ENCODE data around the gene MED13L.
A peak's percentile ranks its signal among the peaks of the same experiment; 100 is the strongest.

The MED13L gene

GRCh38 chr12:116277467-116278278 is at the start of gene MED13L:
TSS of gene MED13L (minus strand) at chr12:116277693. CDS start at chr12:116277131, 562 bp downstream.
- peak within 1 kb of the TSS; percentile 97 for H3K27ac Mint-ChIP-seq
- H3K4me1 Mint-ChIP-seq (ENCODE audit: low read depth) = peaks cover 48% of the 10 kb centered on the region
- intact Hi-C loops (cut with micrococcal nuclease) = loop anchor here (2.0 to 10.0 kb wide), 2 partner anchors 127 to 321 kb away; no protein-coding TSS in a partner anchor
- H3K27me3 Mint-ChIP-seq = no peaks in the 10 kb centered on the region
- peak within 1 kb of the TSS; percentile 95 for H3K4me3 Mint-ChIP-seq
- peaks cover 13% of the 10 kb centered on the region for H3K36me3 Mint-ChIP-seq (ENCODE audit: low read depth)
- no peaks in the 10 kb centered on the region for H3K9me3 Mint-ChIP-seq

- Mint-ChIP-seq H3K27me3 (peaks cover 1% of the 10 kb centered on the region), H3K4me1 (ENCODE audit: low read depth) (peaks cover 35% of the 10 kb centered on the region), H3K4me3 (no peak overlapping the region), H3K9me3 (no peaks in the 10 kb centered on the region), H3K36me3 (ENCODE audit: low read depth) (no peaks in the 10 kb centered on the region), H3K27ac (peak overlapping the region; percentile 92)
- intact Hi-C loops (cut with micrococcal nuclease) = no loop called here
Measured at GRCh38 chr12:116325336-116325664, 47.8 kb upstream of the MED13L start.

DNA sequence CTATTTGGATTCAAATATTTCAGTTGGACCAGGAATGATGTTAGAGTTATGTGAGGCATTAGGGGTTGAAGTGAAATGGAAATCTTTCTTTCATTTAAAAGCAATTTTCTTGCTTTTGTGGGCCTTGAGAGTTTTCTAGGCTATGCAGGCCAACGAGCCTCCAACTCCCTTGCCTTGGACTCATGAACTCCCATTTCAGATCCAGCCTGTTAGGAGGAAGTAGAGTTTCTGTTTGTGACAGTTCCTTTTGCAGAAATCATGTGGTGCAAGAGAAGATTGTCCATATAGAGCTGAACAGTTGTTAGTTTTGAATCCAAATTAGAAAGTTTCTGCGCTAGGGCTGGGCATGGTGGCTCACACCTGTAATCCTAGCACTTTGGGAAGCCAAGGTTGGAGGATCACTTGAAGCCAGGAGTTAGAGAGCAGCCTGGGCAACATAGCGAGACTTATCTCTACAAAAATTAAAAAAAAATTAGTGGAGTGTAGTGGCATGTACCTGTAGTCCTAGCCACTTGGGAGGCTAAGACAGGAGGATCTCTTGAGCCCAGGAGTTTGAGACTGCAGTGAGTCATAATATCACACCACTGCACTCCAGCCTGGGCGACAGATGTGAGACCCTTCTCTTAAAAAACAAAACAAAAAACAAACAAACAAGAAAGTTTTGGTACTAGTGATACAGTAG is 47.3 kb upstream of the MED13L start:
- intact Hi-C loops (cut with micrococcal nuclease) = loop anchor here (5.0 kb wide), 1 partner anchor 42 kb away; no protein-coding TSS in a partner anchor
- Mint-ChIP-seq H3K36me3 (ENCODE audit: low read depth) (no peaks in the 10 kb centered on the region), H3K4me3 (peak overlapping the region; percentile 30), H3K27ac (peak overlapping the region; percentile 92), H3K9me3 (no peaks in the 10 kb centered on the region), H3K4me1 (ENCODE audit: low read depth) (peaks cover 40% of the 10 kb centered on the region), H3K27me3 (peaks cover 1% of the 10 kb centered on the region)

- Mint-ChIP-seq H3K4me1 (ENCODE audit: low read depth) (peaks cover 51% of the 10 kb centered on the region), H3K9me3 (no peaks in the 10 kb centered on the region), H3K36me3 (ENCODE audit: low read depth) (no peaks in the 10 kb centered on the region), H3K4me3 (no peak overlapping the region), H3K27me3 (peaks cover 3% of the 10 kb centered on the region), H3K27ac (peak overlapping the region; percentile 92)
- intact Hi-C loops (cut with micrococcal nuclease) = loop anchor here (5.0 kb wide), 1 partner anchor 41 kb away; no protein-coding TSS in a partner anchor
Measured at GRCh38 chr12:116323406-116324386, 46.2 kb upstream of the MED13L start.

GRCh38 chr12:116321913-116322312 is 44.4 kb upstream of the MED13L start:
- H3K4me1 Mint-ChIP-seq (ENCODE audit: low read depth) = peaks cover 57% of the 10 kb centered on the region
- no peaks in the 10 kb centered on the region for H3K36me3 Mint-ChIP-seq (ENCODE audit: low read depth)
- no peaks in the 10 kb centered on the region for H3K9me3 Mint-ChIP-seq
- no peak overlapping the region for H3K4me3 Mint-ChIP-seq
- H3K27me3 Mint-ChIP-seq = peaks cover 16% of the 10 kb centered on the region
- intact Hi-C loops (cut with micrococcal nuclease) = loop anchor here (5.0 kb wide), 1 partner anchor 40 kb away; no protein-coding TSS in a partner anchor
- H3K27ac Mint-ChIP-seq = no peak overlapping the region

GRCh38 chr12:116320791-116321217 is 43.3 kb upstream of the MED13L start:
- no peaks in the 10 kb centered on the region for H3K9me3 Mint-ChIP-seq
- H3K4me3 Mint-ChIP-seq = no peak overlapping the region
- H3K36me3 Mint-ChIP-seq (ENCODE audit: low read depth) = no peaks in the 10 kb centered on the region
- intact Hi-C loops (cut with micrococcal nuclease) = loop anchor here (5.0 kb wide), 1 partner anchor 39 kb away; no protein-coding TSS in a partner anchor
- H3K27ac Mint-ChIP-seq = peak overlapping the region; percentile 85
- H3K27me3 Mint-ChIP-seq = peaks cover 16% of the 10 kb centered on the region
- H3K4me1 Mint-ChIP-seq (ENCODE audit: low read depth) = peaks cover 64% of the 10 kb centered on the region

GRCh38 chr12:116319898-116320621 is 42.6 kb upstream of the MED13L start:
- intact Hi-C loops (cut with micrococcal nuclease) = loop anchor here (5.0 kb wide), 1 partner anchor 38 kb away; no protein-coding TSS in a partner anchor
- no peaks in the 10 kb centered on the region for H3K9me3 Mint-ChIP-seq
- H3K27ac Mint-ChIP-seq = peak overlapping the region; percentile 85
- peaks cover 63% of the 10 kb centered on the region for H3K4me1 Mint-ChIP-seq (ENCODE audit: low read depth)
- H3K27me3 Mint-ChIP-seq = peaks cover 17% of the 10 kb centered on the region
- no peaks in the 10 kb centered on the region for H3K36me3 Mint-ChIP-seq (ENCODE audit: low read depth)
- peak overlapping the region; percentile 60 for H3K4me3 Mint-ChIP-seq

DNA sequence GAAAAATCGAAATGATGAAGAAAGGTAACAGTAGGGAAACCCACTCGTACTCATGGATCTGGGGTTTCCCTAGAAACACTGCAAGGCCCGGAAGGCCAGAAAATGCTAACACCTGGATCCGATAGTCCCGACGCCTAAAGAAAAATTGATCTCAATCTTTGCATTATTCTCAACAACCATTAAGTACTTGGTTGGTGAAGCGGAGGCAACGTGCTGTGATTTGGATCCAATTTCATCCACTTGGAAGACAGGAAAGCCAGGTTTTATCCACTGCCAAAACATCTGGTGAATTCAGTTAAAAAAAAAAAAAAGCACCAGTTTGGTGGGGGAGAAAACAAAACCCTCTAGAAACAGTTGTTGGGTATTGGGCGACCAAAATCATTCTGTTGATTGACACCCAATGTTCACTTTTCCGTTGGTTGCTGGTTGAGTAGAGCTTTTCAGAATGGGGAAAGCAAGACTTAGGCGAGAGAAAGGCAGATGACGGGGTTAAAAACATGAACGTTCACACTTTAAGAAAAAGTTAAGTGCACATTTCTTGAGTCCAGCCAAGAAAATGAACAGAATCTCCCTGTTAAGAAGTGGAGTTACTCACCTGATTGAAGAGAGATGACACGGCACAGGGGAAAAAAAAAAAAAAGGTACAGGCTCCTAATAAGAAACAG is 41.9 kb upstream of the MED13L start:
- Mint-ChIP-seq H3K4me3 (peak overlapping the region; percentile 60), H3K4me1 (ENCODE audit: low read depth) (peaks cover 63% of the 10 kb centered on the region), H3K36me3 (ENCODE audit: low read depth) (no peaks in the 10 kb centered on the region), H3K27me3 (peaks cover 17% of the 10 kb centered on the region), H3K9me3 (no peaks in the 10 kb centered on the region), H3K27ac (peak overlapping the region; percentile 85)
- intact Hi-C loops (cut with micrococcal nuclease) = no loop called here

DNA sequence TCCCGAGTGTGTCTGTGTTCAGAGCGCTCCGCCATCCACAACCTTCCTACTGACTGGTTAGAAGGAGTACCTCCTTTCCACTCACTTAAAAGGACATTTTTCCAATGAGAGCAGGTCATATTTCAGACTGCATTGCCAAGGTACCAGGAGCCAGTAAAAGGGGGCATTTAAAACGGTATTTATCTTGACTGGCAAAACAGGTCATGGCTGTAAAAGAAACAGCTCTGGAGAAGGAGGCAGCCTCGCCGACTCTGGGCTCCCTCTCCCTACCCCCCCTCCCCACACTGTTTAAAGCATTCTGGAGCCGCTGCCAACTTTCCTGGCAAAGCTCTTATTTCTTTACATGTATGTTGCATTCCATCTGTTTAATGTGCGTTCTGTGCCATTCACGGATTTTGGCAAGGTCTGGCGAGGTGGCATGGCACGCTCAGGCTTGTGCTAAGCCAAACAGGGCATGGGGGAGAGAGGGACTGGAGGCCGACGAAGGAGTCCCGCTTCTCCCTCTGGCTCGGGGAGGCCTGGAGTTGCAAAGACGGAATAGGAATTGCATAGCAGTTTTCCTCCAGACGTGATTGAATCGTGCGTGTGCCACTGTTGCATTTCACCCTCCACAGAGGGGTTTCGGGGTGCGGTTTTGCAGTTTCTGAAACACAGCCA is 41.2 kb upstream of the MED13L start:
- H3K4me3 Mint-ChIP-seq = no peak overlapping the region
- intact Hi-C loops (cut with micrococcal nuclease) = no loop called here
- H3K27ac Mint-ChIP-seq = peak overlapping the region; percentile 85
- H3K27me3 Mint-ChIP-seq = peaks cover 17% of the 10 kb centered on the region
- H3K9me3 Mint-ChIP-seq = no peaks in the 10 kb centered on the region
- no peaks in the 10 kb centered on the region for H3K36me3 Mint-ChIP-seq (ENCODE audit: low read depth)
- peaks cover 59% of the 10 kb centered on the region for H3K4me1 Mint-ChIP-seq (ENCODE audit: low read depth)

GRCh38 chr12:116317986-116318575 is 40.6 kb upstream of the MED13L start:
- no peaks in the 10 kb centered on the region for H3K36me3 Mint-ChIP-seq (ENCODE audit: low read depth)
- H3K27ac Mint-ChIP-seq = peak overlapping the region; percentile 85
- intact Hi-C loops (cut with micrococcal nuclease) = no loop called here
- H3K4me1 Mint-ChIP-seq (ENCODE audit: low read depth) = peaks cover 54% of the 10 kb centered on the region
- no peaks in the 10 kb centered on the region for H3K9me3 Mint-ChIP-seq
- H3K4me3 Mint-ChIP-seq = no peak overlapping the region
- peaks cover 17% of the 10 kb centered on the region for H3K27me3 Mint-ChIP-seq

GRCh38 chr12:116317139-116317538 is 39.6 kb upstream of the MED13L start:
- H3K4me1 Mint-ChIP-seq (ENCODE audit: low read depth) = peaks cover 54% of the 10 kb centered on the region
- intact Hi-C loops (cut with micrococcal nuclease) = no loop called here
- no peak overlapping the region for H3K4me3 Mint-ChIP-seq
- H3K36me3 Mint-ChIP-seq (ENCODE audit: low read depth) = no peaks in the 10 kb centered on the region
- H3K9me3 Mint-ChIP-seq = no peaks in the 10 kb centered on the region
- H3K27me3 Mint-ChIP-seq = peaks cover 17% of the 10 kb centered on the region
- H3K27ac Mint-ChIP-seq = peak overlapping the region; percentile 7

DNA sequence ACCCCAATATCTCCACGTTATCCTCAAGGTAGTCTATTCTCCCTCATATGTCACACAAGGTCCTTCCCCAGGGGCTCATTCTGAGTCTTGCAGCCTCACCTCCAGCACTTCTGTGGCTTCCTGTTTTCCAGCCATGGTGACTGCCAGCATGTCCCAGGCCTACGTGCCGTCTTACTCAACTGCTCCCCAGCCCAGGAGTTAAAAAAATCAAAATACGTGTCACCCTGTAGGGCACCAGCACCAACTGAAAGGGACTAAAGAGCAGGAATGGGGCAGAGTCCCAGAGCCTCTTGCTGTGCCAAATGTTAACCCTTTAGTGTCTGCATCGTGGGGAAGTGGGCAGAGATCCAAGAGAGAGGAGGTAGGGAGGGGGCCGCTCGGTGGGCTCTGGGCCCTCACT is 37.0 kb upstream of the MED13L start:
- no peak overlapping the region for H3K4me3 Mint-ChIP-seq
- peaks cover 5% of the 10 kb centered on the region for H3K9me3 Mint-ChIP-seq
- intact Hi-C loops (cut with micrococcal nuclease) = no loop called here
- peaks cover 34% of the 10 kb centered on the region for H3K4me1 Mint-ChIP-seq (ENCODE audit: low read depth)
- H3K27me3 Mint-ChIP-seq = peaks cover 16% of the 10 kb centered on the region
- H3K36me3 Mint-ChIP-seq (ENCODE audit: low read depth) = no peaks in the 10 kb centered on the region
- no peak overlapping the region for H3K27ac Mint-ChIP-seq
